Keratinocyte (primary cell): ENCODE results near the gene SLC26A9. TPM values are rescaled to one million over a fixed set of nuclear protein-coding genes. Genes with fewer than 3 reads are reported as not detected.
"Not testable (repeated sequence)": the region's sequence is repeated elsewhere in the genome, so short reads cannot be mapped to it uniquely, and the experiment has no call there.

Experiments
- DNase-seq: peaks from one replicate; pipeline ENCODE4 v3.0.0-alpha.2; 2011; ENCODE audit warnings: low read depth, missing footprints, low spot score
- FAIRE-seq: peaks from 2 replicates; lab custom pipeline; 2011; peaks lifted over from hg19 to GRCh38; lab: Jason Lieb, UNC
- H2AFZ ChIP-seq: 2 replicates; pipeline ENCODE4 v1.6.0; 2012; ENCODE audit warnings: low read length, control low read depth, inconsistent platforms; ENCODE audit not compliant: control insufficient read depth
- H3K27ac ChIP-seq: 2 replicates; pipeline ENCODE4 v1.5.1; 2011; ENCODE audit warnings: low read length; ENCODE audit not compliant: control insufficient read depth, insufficient read depth
- H3K27me3 ChIP-seq: 3 replicates; pipeline ENCODE4 v1.6.0; 2011; ENCODE audit warnings: low read length; ENCODE audit not compliant: control insufficient read depth, insufficient read depth; ENCODE audit errors: extremely low read depth
- H3K36me3 ChIP-seq, 2 experiments: 2 replicates in 1 of 2; 3 replicates in 1 of 2; pipeline ENCODE4 v1.5.1; 2011; ENCODE audit warnings: low read length in 2 of 2, mild to moderate bottlenecking in 1 of 2; ENCODE audit not compliant: control insufficient read depth in 2 of 2, insufficient read depth in 2 of 2; ENCODE audit errors: extremely low read depth in 1 of 2
- H3K4me1 ChIP-seq: 3 replicates; pipeline ENCODE4 v1.5.1; 2011; ENCODE audit warnings: low read length; ENCODE audit not compliant: control insufficient read depth, insufficient read depth; ENCODE audit errors: extremely low read depth
- H3K4me2 ChIP-seq: 3 replicates; pipeline ENCODE4 v1.6.0; 2011; ENCODE audit warnings: low read depth, low read length; ENCODE audit not compliant: control insufficient read depth, insufficient read depth; ENCODE audit errors: extremely low read depth
- H3K4me3 ChIP-seq, 3 experiments: fragments of 200-600 bp in 1 of 3; sonication (generic) in 1 of 3; 2 replicates in 2 of 3; 3 replicates in 1 of 3; pipeline ENCODE4 v1.5.1; 2011 to 2016; ENCODE audit warnings: low read length in 3 of 3, mild to moderate bottlenecking in 3 of 3, control low read depth in 2 of 3, inconsistent platforms in 1 of 3, low read depth in 1 of 3, mixed read lengths in 1 of 3, mixed run types in 1 of 3, moderate library complexity in 1 of 3; ENCODE audit not compliant: control insufficient read depth in 2 of 3, insufficient read depth in 2 of 3; ENCODE audit errors: extremely low read depth in 1 of 3
- H3K79me2 ChIP-seq: 2 replicates; pipeline ENCODE4 v1.6.0; 2012; ENCODE audit warnings: low read length; ENCODE audit not compliant: control insufficient read depth, insufficient read depth
- H3K9ac ChIP-seq: 3 replicates; pipeline ENCODE4 v1.6.0; 2011; ENCODE audit warnings: low read length; ENCODE audit not compliant: control insufficient read depth, insufficient read depth; ENCODE audit errors: extremely low read depth
- H3K9me1 ChIP-seq: 3 replicates; pipeline ENCODE4 v1.6.0; 2011; ENCODE audit warnings: low read length; ENCODE audit not compliant: control insufficient read depth, insufficient read depth; ENCODE audit errors: extremely low read depth
- H3K9me3 ChIP-seq: 2 replicates; pipeline ENCODE4 v1.5.1; 2012; ENCODE audit warnings: low read depth, low read length; ENCODE audit not compliant: control insufficient read depth
- H4K20me1 ChIP-seq: 3 replicates; pipeline ENCODE4 v1.6.0; 2011; ENCODE audit warnings: low read length; ENCODE audit not compliant: control insufficient read depth, insufficient read depth; ENCODE audit errors: extremely low read depth
- EZH2 ChIP-seq: IDR thresholded peaks from one replicate; pipeline ENCODE4 v1.6.1; 2012; ENCODE audit warnings: inconsistent platforms, mild to moderate bottlenecking, low read length, moderate library complexity
- dilution Hi-C: fragments of 300-500 bp; cut with MboI; formaldehyde crosslinking; loops from one replicate; pipeline ENCODE4 v1.7.0; 2020; ENCODE audit warnings: low sequenced_read_pairs; ENCODE audit not compliant: extremely low pct_ligation_motif_present
- polyA plus RNA-seq, 5 experiments: library from polyadenylated mRNA; depleted of rRNA in 3 of 5; stranded (reverse) in 3 of 5; stranded (forward) in 1 of 5; unstranded in 1 of 5; fragments of >200 nt; gene quantifications; 1 replicate in 1 of 5; 2 replicates in 3 of 5; 3 replicates in 1 of 5; pipeline versions ENCODE4 v1.2.1 to v1.2.3, GENCODE V29; 2011 to 2012; ENCODE audit warnings: missing spikeins in 2 of 5, low read depth in 1 of 5, low replicate concordance in 1 of 5
- TF ChIP-seq, protein P1 (sequence below), 3 experiments: IDR thresholded peaks in 1 of 3; conservative IDR thresholded peaks in 1 of 3; optimal IDR thresholded peaks in 1 of 3; 2 replicates in 2 of 3; 3 replicates in 1 of 3; pipeline versions ENCODE3 to v1.5.1; 2011; ENCODE audit warnings: low read length in 3 of 3, mild to moderate bottlenecking in 3 of 3, moderate library complexity in 2 of 3, control low read depth in 1 of 3, inconsistent platforms in 1 of 3; ENCODE audit not compliant: insufficient read depth in 2 of 3; ENCODE audit errors: extremely low read depth in 1 of 3

The SLC26A9 gene
- polyA plus RNA-seq, 1 donor (not counting 4 experiments of a cell fraction or from before 2014, with no cell fraction given): 0.03 TPM

DNA sequence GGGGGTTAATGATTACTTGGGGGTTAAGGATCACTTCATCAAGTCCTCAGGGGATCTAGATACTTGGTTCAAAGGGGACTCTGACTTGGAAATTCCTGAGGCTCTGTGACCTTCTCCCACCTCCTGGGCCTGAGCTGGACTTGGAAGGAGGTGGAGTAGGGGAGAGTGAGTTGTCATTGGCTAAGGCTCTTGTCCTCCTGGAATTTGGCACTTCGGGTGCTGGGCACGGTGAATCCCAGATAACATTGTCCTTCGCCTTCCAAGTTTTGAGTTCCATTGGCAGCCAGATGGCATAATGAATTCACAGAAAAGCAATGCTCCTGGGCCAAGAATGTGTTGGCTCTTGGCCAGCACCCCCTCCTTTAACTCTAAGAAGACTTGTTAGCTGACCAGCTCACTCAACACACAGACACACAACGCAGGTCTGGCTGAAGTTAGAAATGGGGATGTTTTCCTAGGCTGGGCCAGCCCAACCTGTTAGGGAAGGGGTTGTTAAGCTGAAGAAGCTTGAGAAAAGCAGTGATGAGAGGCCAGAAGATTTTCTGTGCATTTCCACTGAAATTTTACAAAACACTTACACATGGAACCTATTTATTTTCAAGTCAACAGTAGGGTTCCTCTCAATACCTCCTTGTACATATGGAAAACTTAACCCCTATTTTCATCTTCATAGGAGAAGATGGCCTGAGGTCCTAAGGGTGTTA lies 29.7 kb downstream of the SLC26A9 start:
- H3K36me3 ChIP-seq: no peaks in the 10 kb centered on the region
- no peak for FAIRE-seq

DNA sequence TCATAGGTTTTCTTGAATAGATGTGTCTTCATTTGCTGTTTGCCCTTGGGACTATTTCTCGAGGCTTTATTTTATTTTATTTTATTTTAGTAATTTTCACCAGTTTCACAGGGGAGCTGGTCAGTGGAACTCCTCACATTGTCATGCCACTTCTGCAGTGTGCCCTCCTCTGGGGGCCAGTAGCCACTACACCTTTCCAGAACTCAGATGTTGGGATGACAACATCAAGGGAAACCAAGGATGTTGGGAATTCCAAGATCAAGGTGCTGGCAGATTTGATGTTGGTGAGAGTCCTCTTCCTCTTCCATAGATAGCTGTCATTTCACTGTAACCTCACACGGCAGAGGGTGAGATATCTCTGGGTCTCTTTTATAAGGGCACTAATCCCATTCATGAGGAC lies 35.5 kb downstream of the SLC26A9 start:
- Histone ChIP-seq H3K27me3 (peaks cover 5% of the 10 kb centered on the region), H3K4me2 (no peak overlapping the region), H3K9me3 (no peaks in the 10 kb centered on the region), H3K9me1 (no peaks in the 10 kb centered on the region), H3K79me2 (no peaks in the 10 kb centered on the region), H3K27ac (no peak overlapping the region), H3K9ac (peak overlapping the region; percentile 13), H2AFZ (no peak overlapping the region), H3K4me3 (no peak overlapping the region), H4K20me1 (no peaks in the 10 kb centered on the region), H3K4me1 (peaks cover 5% of the 10 kb centered on the region), H3K36me3 (no peaks in the 10 kb centered on the region)
- no peak for DNase-seq
- dilution Hi-C loops: no loop called here
- FAIRE-seq: no peak
- TF ChIP-seq EZH2: no peak
- TF ChIP-seq, protein P1, sequence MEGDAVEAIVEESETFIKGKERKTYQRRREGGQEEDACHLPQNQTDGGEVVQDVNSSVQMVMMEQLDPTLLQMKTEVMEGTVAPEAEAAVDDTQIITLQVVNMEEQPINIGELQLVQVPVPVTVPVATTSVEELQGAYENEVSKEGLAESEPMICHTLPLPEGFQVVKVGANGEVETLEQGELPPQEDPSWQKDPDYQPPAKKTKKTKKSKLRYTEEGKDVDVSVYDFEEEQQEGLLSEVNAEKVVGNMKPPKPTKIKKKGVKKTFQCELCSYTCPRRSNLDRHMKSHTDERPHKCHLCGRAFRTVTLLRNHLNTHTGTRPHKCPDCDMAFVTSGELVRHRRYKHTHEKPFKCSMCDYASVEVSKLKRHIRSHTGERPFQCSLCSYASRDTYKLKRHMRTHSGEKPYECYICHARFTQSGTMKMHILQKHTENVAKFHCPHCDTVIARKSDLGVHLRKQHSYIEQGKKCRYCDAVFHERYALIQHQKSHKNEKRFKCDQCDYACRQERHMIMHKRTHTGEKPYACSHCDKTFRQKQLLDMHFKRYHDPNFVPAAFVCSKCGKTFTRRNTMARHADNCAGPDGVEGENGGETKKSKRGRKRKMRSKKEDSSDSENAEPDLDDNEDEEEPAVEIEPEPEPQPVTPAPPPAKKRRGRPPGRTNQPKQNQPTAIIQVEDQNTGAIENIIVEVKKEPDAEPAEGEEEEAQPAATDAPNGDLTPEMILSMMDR (optimal IDR thresholded peaks at IDR 0.05 in 1 of 3, IDR thresholded peaks at IDR 0.05 in 1 of 3, conservative IDR thresholded peaks at IDR 0.05 in 1 of 3; ENCODE audit: extremely low read depth in 1 of 3, insufficient read depth in 2 of 3, low read length in 3 of 3): peak; percentile 55 to 74 (median 73)

More for the DNA sequence above, 29.7 kb downstream of the SLC26A9 start:
- Histone ChIP-seq H3K4me3 (no peak overlapping the region), H3K9ac (no peak overlapping the region), H2AFZ (no peak overlapping the region), H3K27me3 (peaks cover 31% of the 10 kb centered on the region), H3K27ac (no peak overlapping the region), H3K4me1 (no peaks in the 10 kb centered on the region), H4K20me1 (no peaks in the 10 kb centered on the region), H3K9me1 (no peaks in the 10 kb centered on the region), H3K4me2 (no peak overlapping the region), H3K9me3 (no peaks in the 10 kb centered on the region), H3K79me2 (no peaks in the 10 kb centered on the region)
- TF ChIP-seq, protein P1 (optimal IDR thresholded peaks at IDR 0.05 in 1 of 3, IDR thresholded peaks at IDR 0.05 in 1 of 3, conservative IDR thresholded peaks at IDR 0.05 in 1 of 3; ENCODE audit: extremely low read depth in 1 of 3, insufficient read depth in 2 of 3, low read length in 3 of 3): no peak
- no peak for TF ChIP-seq EZH2
- no peak for DNase-seq
- dilution Hi-C loops: no loop called here

DNA sequence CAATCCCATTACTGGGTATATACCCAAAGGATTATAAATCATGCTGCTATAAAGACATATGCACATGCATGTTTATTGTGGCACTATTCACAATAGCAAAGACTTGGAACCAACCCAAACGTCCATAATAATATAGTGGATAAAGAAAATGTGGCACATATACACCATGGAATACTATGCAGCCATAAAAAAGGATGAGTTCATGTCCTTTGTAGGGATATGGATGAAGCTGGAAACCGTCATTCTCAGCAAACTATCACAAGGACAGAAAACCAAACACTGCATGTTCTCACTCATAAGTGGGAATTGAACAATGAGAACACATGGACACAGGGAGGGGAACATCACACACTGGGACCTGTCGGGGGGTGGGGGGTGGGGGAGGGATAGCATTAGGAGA lies 38.2 kb downstream of the SLC26A9 start:
- H3K9ac ChIP-seq, H3K9me1 ChIP-seq, H3K4me1 ChIP-seq, H4K20me1 ChIP-seq, H3K4me2 ChIP-seq, FAIRE-seq, DNase-seq, H3K9me3 ChIP-seq, H3K79me2 ChIP-seq, H3K36me3 ChIP-seq, H3K27me3 ChIP-seq, H2AFZ ChIP-seq, dilution Hi-C loops, H3K27ac ChIP-seq, H3K4me3 ChIP-seq: not testable (repeated sequence)
